Upper lobe of left lung (tissue), 4 donors: ENCODE data around the gene ADAMTS8.

Source experiments
- CTCF ChIP-seq, 6 experiments: fragments of 450-650 bp in 4 of 6; fragments of 200-600 bp in 2 of 6; sonication (generic) in 2 of 6; IDR thresholded peaks; one replicate each; pipeline ENCODE4 v1.5.1; 2016 to 2019; ENCODE audit warnings: antibody characterized with exemption in 6 of 6
- EP300 ChIP-seq, 4 donors: sonication (generic); formaldehyde crosslinking; IDR thresholded peaks; one replicate each; pipeline ENCODE4 v1.5.1; 2017; ENCODE audit warnings: antibody characterized with exemption in 4 of 4, control low read depth in 2 of 4
- POLR2A ChIP-seq, 4 donors: fragments of 450-650 bp; IDR thresholded peaks; one replicate each; pipeline ENCODE4 v1.5.1; 2016 to 2017; ENCODE audit warnings: antibody characterized with exemption in 4 of 4, mild to moderate bottlenecking in 2 of 4
- POLR2AphosphoS5 ChIP-seq, 2 donors: sonication (generic); formaldehyde crosslinking; IDR thresholded peaks; one replicate each; pipeline ENCODE4 v1.5.1; 2017; ENCODE audit warnings: antibody characterized with exemption in 2 of 2

GRCh38 chr11:130391711-130392110 lies 36.7 kb downstream of the ADAMTS8 start:
- no peak for TF ChIP-seq POLR2AphosphoS5 (IDR thresholded peaks at IDR 0.05)
- no peak for TF ChIP-seq CTCF (IDR thresholded peaks at IDR 0.05)
- no peak for TF ChIP-seq POLR2A (IDR thresholded peaks at IDR 0.05)
- no peak for TF ChIP-seq EP300 (IDR thresholded peaks at IDR 0.05)
